Activated CD4-positive, alpha-beta T cell treated with anti-CD3 and anti-CD28 coated beads for 1 hour (primary cell): ENCODE data around the gene CSF1.
"Not testable (repeated sequence)": the region's sequence is repeated elsewhere in the genome, so short reads cannot be mapped to it uniquely, and the experiment has no call there.

Experiments
- DNase-seq: peaks from one replicate; pipeline ENCODE4 v3.0.0-alpha.2; 2020

CSF1 gene, protein sequence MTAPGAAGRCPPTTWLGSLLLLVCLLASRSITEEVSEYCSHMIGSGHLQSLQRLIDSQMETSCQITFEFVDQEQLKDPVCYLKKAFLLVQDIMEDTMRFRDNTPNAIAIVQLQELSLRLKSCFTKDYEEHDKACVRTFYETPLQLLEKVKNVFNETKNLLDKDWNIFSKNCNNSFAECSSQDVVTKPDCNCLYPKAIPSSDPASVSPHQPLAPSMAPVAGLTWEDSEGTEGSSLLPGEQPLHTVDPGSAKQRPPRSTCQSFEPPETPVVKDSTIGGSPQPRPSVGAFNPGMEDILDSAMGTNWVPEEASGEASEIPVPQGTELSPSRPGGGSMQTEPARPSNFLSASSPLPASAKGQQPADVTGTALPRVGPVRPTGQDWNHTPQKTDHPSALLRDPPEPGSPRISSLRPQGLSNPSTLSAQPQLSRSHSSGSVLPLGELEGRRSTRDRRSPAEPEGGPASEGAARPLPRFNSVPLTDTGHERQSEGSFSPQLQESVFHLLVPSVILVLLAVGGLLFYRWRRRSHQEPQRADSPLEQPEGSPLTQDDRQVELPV

DNA sequence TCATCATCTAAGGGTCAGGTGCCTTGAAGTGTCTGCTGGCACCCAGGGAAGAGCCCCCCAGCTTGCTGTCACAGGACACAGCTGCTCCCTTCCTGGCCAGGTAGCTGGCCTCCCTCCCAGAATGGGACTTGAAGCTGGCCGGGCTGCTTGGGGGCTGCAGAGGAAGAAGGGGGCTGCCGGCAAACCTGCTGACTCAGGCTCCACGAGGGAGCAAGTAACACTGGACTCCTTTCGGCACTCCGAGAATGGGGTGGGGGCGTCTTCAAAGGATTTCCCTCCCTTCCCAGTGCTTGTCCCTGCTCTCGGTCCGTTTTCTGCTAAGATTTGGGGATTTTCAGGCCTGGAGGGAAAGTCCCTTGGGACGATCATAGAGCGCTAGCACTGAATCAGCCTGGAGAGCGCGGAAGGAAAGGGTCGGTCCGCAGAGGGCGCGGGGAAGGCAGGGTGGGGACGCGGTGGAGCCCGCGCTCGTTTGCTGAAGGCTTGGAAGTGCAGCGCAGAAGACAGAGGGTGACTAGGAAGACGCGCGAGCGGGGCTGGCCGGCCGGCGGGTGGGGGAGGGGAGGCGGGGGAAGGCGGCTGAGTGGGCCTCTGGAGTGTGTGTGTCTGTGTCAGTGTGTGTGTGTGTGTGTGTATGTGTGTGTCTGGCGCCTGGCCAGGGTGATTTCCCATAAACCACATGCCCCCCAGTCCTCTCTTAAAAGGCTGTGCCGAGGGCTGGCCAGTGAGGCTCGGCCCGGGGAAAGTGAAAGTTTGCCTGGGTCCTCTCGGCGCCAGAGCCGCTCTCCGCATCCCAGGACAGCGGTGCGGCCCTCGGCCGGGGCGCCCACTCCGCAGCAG is at the start of gene CSF1:
TSS of gene CSF1 (plus strand) at position 727 of the 840 bp plus-strand sequence. CDS start 175 bp downstream, outside the sequence.
- peak; percentile 41 for DNase-seq

- not testable (repeated sequence) for DNase-seq
Measured at GRCh38 chr1:109861616-109862015, 49.0 kb upstream of the CSF1 start.

GRCh38 chr1:109863667-109864046 is 47.0 kb upstream of the CSF1 start:
- DNase-seq: no peak

DNA sequence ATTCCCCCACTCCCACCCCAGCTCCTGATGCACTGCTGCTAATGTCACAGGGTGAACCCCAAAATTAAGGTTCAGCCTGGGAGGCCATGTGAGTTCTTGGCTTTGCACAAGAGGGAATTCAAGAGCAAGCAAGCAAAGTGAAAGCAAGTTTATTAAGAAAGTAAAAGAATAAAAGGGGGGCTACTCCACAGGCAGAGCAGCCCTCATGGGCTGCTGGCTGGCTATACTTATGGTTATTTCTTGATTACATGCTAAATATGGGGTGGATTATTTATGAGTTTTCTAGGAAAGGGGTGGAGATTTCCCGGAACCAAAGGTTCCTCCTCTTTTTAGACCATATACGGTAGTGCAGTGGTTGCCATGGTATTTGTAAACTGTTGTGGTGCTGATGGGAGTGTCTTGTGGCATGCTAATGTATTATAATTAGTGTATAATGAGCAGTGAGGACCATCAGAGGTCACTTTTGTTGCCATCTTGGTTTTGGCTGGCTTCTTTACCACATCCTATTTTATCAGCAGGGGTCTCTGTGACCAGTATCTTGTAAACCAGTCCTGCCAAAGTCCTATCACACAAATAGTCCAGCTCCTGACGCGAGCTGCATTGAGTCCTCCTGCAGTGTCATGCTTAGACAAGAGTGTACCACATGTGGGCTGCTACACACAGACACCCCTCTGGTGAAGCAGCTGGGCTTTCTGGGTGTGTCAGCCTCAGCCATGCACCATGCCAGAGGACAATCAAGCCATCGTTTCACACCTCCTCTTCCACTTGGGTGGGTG is 46.4 kb upstream of the CSF1 start:
- DNase-seq: no peak

DNA sequence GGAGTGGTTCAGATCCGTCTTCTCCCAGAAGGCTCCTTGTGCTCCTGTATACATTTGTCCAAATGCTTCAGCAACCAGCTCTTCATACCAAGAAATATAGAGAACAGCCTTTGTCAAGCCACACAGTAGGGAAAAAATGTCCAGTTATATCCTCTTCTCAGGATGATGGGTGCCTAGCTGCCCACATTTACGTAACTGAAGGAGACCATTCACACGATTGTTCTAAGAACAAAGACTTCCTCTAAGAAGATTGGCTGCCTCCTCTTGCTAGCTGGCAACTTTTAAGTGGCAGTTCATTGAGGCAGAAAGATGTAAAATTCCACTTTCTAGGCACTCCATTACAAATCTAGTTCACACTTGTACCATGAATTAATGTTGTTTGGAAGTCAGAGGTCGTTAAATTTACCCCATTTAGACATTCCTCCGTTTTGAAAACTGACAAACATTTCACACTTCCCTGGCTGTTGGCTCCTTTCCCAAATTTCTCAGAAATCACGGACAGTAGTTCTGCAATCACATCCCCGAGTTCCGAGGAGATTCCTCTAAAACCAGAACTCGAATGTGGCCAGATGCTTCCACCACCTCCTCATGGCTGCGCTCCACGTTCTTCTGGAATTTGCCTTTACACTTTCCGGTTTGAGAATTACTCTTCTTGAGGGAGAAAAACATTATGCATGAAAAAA is 45.6 kb upstream of the CSF1 start:
- no peak for DNase-seq

GRCh38 chr1:109866071-109866470 is 44.6 kb upstream of the CSF1 start:
- DNase-seq: no peak

GRCh38 chr1:109873278-109874175 is 37.1 kb upstream of the CSF1 start:
- DNase-seq: no peak

GRCh38 chr1:109874445-109874844 is 36.2 kb upstream of the CSF1 start:
- no peak for DNase-seq

GRCh38 chr1:109875874-109876273 is 34.8 kb upstream of the CSF1 start:
- DNase-seq: no peak

DNA sequence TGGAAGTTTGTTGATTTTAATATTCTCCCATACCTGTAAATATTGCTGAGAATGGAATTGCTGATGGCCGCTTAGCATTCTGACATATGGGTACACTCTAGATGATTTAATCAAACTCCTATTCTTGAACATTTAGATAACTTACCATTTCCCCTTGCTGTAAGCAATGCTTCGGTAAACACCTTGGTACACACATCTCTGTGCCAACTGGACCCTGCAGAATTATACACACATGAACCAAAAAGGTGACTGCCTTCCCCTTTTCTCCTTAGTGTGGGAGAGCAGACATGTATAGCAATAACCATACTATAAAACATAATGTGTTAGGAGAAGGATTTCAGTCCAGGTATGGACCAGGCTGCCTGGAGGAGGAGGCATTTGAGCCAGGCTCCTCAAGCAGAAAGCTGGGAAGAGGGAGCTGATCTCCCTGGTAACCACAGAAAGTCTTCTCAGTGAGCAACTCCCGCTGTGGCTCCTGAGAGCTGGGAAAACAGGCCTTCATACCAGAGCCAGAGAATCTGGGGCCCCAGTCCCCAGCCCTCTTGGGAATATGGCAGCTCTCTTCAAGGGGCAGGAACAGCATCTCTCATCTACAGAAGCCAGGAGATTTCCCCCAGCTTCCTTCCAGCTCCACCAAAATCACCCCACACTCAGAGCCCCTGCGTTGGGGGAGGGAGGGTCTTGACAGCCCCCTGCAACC is 33.9 kb upstream of the CSF1 start:
- no peak for DNase-seq

GRCh38 chr1:109877317-109877771 is 33.3 kb upstream of the CSF1 start:
- DNase-seq: no peak

GRCh38 chr1:109877776-109878175 is 32.9 kb upstream of the CSF1 start:
- no peak for DNase-seq

- DNase-seq: no peak
Measured at GRCh38 chr1:109878531-109879104, 32.0 kb upstream of the CSF1 start.

DNA sequence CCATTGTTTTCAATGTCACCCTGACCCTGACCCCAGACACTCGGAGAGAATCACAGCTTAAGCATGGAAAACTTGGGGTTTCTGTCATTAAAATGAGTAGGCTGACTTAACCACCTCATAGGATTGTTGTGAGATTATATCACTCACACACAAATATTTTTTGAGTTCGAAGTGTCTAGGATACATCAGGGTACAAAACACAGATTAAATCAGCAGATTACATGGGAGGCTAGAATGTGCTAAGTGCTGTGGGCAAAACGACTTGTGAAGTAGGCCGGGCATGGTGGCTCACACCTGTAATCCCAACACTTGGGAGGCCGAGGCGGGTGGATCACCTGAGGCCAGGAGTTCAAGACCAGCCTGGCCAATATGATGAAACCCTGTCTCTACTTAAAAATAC is 31.3 kb upstream of the CSF1 start:
- not testable (repeated sequence) for DNase-seq

DNA sequence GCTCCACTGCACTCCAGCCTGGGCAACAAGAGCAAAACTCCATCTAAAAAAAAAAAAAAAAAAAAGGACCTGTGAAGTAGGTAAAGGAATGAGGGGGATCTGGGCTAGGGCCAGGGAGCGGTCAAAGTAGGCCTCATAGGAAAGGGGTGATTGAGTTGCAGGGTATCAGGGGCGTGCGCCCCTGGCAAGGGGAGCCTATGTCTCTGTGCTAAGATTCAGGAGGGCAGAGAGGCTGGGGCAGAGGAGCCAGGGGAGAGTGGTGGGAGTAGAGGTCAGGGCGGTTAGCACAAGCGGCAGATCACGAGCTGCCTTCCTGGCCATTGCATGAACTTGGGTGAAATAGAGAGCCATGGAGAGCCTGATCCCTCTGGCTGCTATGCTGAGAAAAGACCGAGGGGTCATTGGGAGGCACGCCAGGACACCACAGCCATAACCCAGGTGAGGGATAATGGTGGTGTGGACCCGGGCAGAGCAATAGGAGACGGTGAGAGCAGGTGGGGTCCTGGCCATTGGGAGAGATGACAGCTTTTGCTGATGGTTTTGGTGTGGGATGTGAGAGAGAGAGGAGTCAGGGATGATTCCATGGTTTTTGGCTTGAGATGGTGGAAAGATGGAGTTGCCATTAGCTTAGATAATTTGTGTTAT is 30.6 kb upstream of the CSF1 start:
- no peak for DNase-seq

DNA sequence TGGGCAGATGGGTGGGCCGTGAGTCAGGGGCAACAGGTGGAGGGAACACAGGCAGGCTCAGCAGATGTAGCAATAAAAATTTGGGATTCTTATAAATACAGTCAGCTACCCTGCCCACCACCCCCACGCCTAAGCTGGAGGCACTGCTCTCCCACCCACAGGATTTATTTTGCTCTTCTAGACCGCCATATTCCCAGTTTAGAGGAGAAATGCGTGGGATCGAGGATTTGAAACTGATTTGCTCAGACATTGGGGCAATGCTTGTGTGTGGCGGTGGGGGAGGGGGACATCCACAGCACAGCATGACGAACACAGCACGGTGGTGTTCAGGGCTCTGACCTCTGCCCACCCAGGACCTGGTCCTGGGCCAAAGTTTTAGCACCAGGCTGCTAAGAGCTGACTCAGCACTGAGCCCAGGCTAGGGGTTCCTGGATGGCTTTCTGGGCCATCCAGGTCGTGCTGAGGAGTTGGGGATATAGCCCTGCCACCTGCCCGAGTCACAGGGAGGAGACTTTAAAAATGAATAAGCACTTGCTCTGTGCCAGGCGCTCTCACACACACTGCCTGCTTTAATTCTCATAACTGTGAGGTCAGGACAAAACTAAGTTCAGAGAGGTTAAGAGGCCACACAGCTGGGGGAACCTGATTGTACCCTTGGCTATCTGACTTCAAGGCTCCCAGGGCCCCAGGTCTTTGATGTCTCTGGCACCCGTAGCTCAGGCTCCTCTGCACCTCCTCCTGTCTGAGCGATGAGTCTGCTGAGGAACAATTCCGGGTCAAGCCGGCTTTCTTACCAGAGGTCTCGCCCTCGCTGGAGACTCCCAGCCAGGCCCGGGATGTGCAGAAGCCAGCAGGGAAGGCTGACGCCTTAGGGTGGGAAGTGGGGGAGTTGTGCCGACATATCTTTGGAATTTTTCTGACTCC is 29.4 kb upstream of the CSF1 start:
- DNase-seq: no peak

GRCh38 chr1:109881906-109882287 is 28.8 kb upstream of the CSF1 start:
- DNase-seq: no peak
